CD4-positive, alpha-beta T cell treated with Interleukin-10 for 1 hour (primary cell): Measurements from ENCODE around the gene EFNA5.
"Not testable (repeated sequence)": the region's sequence is repeated elsewhere in the genome, so short reads cannot be mapped to it uniquely, and the experiment has no call there.

Source experiments
- DNase-seq: peaks from one replicate; pipeline ENCODE4 v3.0.0-alpha.2; 2020

EFNA5 gene

DNA sequence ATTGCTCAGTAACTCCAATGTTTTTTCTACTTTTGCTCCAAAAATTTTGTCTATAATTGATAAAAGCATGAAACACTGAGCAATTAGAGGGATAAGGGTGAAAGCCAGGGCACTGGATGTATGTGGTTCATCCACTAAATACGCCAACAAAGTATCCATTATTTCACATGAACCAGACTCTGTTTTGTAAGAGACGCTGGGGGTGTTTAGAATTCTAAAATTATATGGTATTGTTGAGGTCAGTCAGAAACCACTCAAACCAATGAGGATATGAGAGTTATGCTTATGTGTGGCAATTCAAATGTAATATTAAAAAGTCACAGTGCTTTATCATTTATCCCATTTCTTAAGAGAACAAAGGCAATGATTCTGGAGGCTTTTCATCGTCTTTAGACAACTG lies 220.2 kb downstream of the EFNA5 start:
- DNase-seq: no peak

DNA sequence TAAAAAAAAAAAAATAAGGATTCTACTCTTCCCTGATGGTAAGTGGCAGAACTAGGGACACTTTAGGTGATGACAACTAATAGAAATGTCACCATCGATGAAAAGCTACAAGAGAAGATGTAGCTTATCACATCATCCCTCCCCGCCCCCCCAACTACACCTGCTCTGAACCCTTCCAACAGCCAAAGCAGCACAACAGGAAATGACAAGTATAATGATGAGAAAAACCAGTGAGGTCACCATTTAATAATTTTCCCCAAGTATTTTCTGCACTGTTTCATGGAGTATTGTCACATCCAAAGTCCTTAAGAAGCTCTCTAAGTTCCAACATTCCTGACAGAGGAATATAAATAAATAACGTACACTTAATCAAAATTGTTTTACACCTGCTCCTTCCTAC lies 221.4 kb downstream of the EFNA5 start:
- no peak for DNase-seq

DNA sequence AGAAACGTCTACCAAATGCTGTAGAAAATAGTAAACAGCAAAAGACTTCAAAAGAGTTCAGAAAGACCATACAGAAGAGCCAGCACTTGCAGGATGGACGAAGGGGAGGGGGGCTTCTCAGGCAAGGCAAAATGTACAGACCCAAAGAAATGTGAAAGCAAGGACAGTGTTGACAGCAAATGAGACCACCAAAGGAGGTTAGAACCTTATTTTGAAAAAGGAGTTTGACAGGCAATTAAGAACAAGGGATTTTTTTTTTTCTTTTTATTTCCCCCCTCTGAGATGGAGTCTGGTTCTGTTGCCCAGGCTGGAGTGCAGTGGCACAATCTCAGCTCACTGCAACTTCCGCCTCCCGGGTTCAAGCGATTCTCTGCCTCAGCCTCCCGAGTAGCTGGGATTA lies 223.2 kb downstream of the EFNA5 start:
- DNase-seq: no peak

DNA sequence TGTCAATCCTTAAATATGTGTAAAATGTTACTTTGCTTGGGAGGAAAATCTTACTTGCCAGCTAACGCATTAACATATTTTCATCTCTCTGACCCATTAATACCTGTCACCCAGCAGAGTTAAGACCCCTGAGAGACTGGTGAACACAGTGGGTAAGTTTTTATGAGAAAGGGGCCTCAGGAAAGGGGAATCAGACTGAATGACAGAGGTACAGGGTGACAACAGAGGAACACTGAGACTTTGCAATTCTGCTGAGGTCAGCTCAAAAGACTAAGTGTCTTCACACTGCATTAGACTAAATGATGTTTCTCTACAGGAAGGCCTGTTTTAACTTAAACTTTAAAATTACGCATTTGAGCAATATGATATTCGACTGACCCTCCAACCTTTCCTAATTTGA lies 223.8 kb downstream of the EFNA5 start:
- no peak for DNase-seq

DNA sequence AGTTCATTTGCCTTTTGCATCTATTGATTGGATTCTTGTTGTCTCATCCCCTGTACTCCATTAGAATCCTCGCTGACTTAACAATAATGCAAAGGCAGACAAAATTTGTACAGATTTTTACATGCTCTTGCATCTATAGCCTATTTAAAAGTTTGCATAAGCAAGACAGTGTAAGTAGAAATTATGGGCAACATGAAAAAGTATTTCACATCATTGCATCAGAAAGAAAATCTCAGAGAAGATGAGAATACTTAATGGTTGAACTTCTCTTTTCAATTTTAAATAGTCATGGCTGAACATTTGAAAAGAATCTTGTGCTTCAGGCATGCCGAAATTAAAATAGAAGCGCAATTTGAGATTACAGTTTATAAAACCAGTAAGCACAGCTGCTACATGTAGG lies 226.4 kb downstream of the EFNA5 start:
- DNase-seq: no peak

DNA sequence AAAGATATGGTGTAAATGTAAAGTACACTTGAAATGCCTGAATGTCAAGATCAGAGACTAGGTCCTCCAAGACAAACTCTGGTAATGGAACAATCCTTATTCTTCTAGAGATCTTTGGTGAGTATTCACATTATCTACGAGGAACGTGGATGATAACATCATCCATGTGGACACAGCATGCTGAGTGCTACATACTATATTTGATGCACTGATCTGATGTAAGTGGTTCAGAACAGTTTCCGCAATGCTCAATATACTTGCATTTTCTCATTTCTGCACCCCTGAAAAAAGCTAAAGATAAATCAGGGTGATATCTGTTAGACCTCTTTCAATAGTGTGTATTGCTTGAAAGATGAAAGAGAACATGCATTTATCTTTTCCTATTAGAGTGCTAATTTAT lies 226.8 kb downstream of the EFNA5 start:
- DNase-seq: no peak

DNA sequence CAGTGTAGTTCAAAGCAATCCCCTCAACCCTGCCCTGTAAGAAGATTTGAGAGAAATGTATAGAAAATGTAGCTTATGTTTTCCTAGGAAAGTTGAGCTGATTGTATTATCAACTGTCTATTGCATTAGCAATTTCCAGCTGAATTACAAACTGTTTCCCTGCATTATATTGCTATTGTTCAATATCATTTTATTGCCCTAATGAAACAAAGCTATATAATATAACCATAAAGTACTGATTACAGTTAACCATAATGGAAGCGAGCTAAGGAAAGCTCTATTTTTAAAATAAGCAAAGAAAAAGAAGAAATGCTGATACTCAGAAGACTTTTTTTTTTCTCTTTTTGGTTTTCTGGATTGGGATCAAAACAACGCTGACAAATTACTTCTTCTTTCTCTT lies 228.3 kb downstream of the EFNA5 start:
- no peak for DNase-seq

DNA sequence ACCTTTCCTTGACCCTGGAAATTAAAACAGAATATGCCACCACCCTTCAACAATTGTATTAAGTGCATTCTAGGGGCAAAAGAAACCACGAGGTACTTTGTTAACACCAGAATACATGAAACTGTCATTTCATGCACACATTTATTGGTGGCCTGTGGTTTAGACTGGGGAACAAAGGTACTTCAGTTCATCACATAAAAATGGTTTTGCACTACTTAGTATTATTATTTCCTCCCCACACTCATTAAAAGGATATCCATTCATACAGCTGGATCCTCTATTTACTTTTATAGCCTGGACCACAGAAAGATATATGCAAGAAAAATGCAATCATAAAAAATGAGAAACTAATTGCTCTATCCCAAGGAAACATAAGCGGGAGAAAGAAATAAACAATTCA lies 230.9 kb downstream of the EFNA5 start:
- DNase-seq: no peak

DNA sequence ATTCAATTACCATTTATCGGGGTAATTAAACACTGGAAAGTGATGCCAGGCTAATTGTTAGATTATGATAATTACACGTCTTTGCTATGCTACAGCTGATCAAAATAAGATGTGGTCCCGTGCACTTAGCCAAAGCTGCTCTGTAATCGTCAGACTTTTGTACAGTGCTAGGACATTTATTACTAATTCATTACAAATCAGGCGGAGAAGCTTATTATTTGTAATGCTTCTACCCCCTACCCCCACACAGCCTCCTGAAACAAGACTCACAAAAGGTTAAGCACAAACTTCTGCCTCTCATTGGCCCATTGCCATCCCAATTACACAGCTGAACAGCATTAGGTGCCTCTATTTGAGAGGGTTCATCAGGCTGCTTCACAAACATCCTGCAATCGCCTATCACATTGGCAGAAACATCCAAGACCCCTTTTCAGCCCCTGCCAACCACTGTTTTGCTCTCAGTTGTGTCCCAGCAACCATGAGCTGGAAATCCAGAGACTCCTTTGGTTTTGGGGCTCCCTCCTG lies 232.7 kb downstream of the EFNA5 start:
- no peak for DNase-seq

DNA sequence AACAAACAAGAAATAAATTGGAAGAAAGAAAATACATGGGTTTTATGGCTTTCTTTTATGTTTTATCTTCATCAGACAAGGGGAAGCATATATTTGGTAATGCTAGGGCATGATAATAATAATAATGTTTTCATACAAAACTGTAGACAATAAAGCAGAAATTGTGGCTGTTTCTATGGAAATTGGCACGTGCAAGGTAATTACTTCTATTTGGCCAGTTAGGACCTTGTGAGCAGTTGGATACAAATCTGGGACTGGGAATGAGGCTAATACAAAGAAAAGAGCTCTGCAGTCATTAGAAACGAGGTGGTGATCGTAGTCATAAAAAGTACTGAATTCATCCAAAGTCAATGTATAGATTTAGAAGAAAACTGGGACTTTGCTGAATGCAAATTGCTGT lies 233.6 kb downstream of the EFNA5 start:
- DNase-seq: no peak

DNA sequence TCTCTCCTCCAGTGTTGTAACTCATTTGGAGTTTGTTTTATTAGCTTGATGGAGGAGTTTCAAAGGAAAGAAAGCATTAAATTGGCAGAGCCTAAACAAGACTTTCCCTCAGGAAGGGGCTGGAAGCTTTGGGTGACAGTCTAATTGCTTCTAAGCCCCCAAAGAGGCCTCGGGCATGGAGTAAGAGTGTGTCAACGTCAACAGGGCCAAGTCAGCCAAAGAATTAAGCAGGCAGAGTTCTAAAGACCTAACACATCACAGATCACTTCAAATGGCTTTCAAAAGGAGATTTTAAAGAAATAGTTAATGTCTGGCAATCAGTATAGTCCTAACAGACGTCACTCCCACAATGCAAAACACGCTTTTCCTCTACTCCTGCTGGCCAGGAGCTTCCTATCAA lies 234.5 kb downstream of the EFNA5 start:
- DNase-seq: no peak

DNA sequence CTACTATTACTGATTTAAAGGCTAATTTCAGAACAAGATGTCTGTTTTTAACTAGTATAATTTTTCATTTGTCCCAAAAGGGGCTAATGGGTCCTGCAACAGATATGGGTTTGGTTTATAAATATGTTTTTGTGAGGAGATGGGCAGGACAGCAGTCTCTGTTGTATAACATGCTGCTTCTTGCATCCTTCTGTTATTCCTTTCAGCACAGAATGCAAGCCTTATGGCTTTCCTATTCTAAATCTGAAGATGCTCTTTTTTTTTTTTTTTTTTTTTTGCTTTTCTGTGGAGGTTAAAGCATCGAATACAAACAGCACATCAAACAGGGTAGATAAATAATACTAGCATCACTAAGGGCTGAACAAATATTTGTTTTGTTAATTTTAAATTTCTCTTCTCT lies 235.7 kb downstream of the EFNA5 start:
- no peak for DNase-seq

DNA sequence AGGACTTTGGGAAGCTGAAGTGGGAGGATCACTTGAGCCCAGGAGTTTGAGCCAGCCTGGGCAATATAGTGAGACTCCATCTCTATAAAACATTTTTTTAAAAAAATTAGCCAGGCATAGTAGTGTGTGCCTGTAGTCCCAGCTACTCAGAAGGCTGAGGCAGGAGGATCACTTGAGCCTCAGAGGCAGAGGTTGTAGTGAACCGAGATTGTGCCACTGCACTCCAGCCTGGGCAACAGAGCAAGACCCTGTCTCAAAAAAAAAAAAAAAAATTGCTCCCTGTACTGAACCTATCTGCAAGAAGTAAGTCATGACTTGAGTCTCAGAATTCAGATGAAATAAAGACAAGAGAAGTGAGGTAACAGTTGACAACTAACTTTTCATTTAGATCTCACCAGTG lies 237.1 kb downstream of the EFNA5 start:
- not testable (repeated sequence) for DNase-seq

DNA sequence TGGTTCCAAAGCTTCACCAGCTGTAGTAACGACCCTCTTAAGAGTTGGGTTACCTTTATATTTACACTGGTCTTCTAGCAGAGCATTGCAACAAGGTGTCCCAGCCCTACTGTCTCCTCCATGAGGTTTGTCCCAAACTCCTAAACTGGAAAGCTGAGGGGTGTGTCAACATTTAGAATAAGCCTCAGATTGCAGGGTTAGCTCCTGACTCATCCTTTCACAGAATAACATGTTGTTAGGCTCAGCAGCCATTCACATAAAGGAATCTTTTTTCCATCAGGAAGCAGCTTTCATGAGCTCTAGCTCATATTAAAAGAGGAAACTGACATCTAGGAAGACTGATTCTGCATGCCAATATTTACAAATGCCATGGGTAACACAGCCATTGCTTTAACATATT lies 238.7 kb downstream of the EFNA5 start:
- DNase-seq: no peak

DNA sequence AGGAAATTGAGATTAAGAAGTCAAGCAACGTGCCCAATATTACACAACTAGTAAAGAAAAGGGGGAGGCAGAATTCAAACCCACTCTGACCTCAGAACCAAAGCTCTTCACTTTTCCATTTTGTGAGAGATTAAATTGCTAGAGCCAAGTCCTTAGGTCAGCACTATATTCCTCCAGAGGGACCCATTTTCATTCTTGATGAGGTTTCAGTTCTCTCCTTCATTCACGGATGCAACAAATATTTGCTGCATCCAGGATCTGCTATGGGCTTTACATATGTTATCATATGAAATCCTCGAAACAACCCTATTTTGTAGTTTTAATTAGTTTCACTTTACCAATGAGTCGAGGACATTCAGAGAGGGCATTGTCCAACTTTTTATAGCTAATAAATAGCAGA lies 239.2 kb downstream of the EFNA5 start:
- no peak for DNase-seq

DNA sequence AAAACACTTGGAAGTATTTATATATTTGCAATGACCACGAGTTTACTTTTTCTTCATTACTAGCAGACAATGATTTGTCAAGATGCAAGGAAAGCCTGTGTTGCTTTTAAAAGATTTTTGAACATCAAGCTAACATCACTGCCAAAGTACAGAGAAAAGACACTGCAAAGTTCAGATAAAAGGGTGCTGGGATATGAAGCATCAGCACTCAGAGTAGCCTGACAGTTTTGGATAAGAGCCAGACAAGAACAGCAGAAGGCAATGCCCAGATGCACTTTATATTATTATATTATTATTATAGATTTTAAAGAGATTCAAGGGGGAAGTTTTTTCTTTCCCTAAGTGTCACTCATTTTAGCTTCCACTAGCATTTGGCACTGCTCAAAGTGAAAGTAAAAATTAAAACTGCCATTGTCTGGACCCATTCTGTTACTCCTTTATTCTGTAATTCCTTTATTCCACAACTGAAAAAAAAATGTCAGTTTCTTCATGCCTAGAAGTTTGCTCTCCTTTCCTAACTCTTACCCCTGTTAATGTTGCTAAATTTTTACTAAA lies 240.6 kb downstream of the EFNA5 start:
- DNase-seq: no peak

DNA sequence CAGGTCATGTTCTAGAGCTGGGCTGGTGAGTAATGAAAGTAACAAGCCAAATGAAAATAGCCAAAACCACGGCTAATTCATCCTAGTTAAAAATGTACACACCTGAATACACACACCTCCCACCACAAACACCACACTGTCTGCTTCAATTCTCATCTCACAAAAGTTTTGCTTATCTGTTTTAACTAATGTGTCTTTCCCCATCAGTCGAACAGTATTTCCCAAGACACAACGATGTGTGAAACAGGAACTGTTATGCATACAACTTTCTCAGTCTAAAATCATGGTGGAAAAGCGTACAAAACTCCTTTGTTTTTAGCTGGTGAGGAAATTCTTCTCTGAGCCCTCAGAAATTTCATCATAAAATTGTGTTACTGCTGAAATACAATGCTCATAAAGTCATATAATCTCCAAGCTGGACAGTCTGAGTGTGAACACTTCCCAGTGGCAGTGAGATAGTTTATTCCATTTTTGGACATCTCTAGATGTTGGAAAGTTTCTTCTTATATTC lies 242.4 kb downstream of the EFNA5 start:
- DNase-seq: no peak

DNA sequence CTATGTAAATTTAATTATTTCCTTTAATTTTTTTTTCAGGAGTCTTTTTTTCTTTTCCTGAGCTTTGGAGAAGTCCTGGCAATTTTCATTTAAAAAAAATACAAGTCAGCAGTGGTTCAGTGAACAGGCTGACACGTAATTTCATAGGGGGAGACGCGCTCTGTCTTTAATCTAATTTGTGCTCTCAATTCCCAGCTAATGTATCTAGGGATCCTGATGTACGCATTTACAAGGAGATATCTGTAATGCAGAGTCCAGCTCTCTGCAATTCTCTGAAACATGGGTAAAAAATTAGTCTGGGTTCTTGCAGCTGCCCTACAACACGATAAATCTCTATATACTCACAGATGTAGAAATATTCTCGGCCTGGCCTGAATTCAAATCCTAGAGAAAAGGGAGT lies 243.9 kb downstream of the EFNA5 start:
- no peak for DNase-seq

DNA sequence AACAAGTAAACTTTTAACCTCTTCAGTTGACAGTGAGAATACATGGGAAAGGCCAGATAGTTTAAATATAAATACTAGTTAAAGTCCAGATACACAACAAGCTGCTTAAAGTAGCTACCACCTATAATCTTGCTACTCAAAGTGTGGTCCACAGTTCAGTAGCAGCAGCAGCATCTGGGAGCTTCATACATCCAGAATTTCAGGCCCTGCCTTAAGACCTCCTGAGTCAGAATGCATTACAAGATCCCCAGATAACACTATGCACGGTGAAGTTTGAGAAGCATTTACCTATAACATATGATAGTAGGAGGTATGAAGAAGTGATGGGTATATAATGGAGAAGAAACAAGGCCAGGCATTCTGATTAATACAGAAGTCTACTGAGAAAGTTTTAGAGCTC lies 244.5 kb downstream of the EFNA5 start:
- no peak for DNase-seq

DNA sequence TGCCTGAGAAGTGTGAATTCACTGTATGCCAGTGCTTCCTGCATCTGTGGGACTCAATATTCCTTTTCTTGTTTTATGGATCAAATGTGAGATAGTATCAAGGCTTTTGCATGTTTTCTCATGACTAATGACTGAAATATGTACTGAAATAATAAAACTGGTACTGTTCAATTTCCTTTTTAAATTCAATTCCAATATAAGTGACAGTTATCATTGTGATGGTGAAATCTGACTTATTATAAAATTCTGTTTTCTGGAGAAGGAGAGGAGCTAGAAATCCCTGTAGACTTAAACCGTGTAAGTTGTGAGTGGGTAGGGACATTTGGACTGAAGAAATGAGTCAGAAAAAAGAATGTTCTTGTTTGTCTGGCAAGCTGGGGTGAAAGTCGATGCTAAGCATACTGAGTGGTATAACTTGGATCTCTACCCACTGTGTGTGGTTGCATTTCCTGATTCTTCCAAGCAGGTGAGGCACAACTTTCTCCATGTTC lies 245.2 kb downstream of the EFNA5 start:
- DNase-seq: no peak

DNA sequence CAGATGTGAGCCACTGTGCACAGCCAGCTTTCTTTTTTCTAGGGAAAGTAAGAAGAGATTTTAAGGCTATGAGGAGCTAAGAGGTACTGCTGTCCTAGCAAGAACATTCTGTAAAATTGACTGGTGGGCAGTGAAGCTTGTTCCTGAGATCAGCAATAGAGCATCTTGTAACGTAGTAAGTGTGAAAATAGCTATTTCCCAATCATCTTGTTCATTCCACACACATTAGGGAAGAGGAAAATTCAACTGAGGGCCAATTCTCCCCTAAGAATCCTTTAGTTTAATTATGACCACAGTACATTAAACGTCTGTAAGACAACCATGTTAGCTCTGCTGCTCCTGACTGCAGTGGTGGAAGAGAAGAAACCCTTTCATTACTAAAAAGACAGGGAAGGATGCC lies 246.2 kb downstream of the EFNA5 start:
- DNase-seq: no peak

DNA sequence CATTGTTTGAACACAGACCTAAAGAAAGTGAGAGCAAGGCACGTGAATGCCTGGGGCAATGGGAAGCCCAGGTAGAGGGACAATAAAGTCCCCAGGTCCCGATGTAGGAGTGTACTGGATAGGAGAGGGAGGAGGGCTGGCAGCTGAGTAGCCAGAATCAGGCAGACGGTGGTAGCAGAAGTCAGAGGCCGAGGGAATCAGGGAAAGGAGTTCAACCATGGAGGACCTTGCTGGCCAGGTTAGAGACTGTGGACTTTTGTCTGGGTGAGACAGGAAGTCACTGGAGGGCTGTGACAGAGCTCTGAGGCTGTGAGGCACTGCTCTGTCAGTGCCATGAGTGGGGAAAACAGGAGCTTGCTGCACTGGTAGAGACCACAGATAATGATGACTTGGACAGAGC lies 248.2 kb downstream of the EFNA5 start:
- no peak for DNase-seq

DNA sequence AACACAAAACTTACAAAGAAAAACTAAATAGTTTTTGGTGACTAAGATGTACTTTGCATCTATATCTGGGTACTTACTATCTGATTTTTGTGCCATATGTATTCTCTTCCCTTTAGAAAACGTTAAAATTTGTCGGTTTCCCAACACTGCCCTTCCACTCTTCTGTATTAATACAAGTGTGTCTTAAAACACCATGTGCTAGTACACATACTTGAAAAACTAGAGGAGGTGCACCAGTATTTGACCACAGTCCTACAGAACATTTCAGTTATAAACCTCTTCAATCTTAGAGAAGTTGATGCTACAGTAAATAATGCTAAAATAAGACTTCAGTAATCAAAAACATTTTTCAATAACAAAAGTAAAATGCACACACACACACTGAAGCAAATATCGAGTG lies 251.2 kb downstream of the EFNA5 start:
- DNase-seq: no peak

DNA sequence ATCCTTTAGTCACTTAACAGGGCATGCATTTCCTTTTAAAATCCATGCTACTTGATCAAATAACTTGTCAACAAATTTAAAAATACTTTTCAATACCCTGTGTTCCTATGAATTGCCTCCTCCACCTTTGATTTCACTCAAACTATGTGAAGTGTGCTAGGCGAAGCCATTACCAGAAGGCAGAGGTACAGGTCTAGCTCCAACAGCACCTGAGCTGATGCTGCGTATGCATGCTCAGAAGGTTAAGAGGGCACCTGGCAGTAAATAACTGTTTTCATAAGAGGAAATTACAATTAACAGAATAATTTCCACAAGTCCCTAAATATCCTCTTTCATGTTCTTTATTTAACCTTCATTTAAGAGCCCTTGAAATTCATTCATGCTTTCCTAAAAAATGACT lies 251.8 kb downstream of the EFNA5 start:
- no peak for DNase-seq

DNA sequence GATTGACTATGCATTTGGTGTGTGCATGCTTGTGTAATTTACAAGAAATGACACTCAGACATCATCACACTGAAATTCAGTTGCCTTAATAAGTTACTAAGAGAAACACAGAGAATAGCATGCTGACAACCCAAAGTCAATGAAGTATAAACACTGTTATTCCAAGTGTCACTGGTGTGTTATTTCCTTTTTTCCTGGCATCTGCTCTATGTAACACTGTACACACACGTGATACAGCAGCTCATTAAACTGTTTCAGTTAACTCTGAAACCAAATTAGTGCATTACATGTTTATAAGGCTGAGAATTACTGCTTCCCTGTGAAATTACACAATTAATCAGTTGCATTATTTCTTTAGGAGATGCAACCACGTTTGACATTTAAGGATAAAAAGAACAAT lies 252.7 kb downstream of the EFNA5 start:
- DNase-seq: no peak
